ENCODE measurements around the gene PAXIP1.
A peak's percentile ranks its signal among the peaks of the same experiment; 100 is the strongest.
"Not testable (repeated sequence)": the region's sequence is repeated elsewhere in the genome, so short reads cannot be mapped to it uniquely, and the experiment has no call there.

PAXIP1 gene

DNA sequence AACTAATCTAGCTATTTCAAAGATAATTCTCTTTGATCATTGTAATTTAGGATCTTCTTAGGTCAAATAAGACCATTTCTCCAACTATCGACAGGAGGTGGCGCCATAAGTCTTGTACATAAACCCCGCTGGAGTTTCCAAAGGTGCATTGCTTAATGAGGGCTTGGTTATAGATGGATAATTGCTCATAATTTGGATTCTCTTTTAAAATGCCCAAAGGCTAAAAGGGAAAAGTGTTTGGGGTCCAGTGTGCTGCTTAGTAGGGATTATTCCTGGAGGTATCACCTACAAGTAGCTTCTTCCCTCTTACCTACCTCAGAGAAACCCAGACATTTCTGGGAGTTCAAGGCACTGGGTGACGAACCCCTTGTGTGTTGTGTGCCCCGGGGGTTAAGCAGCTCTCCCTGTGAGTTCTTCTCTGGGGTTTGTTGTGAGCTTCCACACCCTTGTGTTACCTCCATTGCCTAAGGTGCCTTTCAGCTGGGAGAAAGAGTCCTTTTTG, 75.2 kb downstream of the PAXIP1 start:
- TF ChIP-seq, protein P1, sequence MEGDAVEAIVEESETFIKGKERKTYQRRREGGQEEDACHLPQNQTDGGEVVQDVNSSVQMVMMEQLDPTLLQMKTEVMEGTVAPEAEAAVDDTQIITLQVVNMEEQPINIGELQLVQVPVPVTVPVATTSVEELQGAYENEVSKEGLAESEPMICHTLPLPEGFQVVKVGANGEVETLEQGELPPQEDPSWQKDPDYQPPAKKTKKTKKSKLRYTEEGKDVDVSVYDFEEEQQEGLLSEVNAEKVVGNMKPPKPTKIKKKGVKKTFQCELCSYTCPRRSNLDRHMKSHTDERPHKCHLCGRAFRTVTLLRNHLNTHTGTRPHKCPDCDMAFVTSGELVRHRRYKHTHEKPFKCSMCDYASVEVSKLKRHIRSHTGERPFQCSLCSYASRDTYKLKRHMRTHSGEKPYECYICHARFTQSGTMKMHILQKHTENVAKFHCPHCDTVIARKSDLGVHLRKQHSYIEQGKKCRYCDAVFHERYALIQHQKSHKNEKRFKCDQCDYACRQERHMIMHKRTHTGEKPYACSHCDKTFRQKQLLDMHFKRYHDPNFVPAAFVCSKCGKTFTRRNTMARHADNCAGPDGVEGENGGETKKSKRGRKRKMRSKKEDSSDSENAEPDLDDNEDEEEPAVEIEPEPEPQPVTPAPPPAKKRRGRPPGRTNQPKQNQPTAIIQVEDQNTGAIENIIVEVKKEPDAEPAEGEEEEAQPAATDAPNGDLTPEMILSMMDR (IDR thresholded peaks at IDR 0.05; ENCODE audit: borderline replicate concordance, control extremely low read depth, extremely low read depth, insufficient read depth, missing control alignments) = peak; percentile 54
- in situ Hi-C loops (cut with MboI; ENCODE audit: low sequenced_read_pairs, unreplicated experiment) = loop anchor here (5.0 kb wide), 1 partner anchor 415 kb away; no protein-coding TSS in a partner anchor
- peak; percentile 53 for DNase-seq (ENCODE audit: low spot score)

DNA sequence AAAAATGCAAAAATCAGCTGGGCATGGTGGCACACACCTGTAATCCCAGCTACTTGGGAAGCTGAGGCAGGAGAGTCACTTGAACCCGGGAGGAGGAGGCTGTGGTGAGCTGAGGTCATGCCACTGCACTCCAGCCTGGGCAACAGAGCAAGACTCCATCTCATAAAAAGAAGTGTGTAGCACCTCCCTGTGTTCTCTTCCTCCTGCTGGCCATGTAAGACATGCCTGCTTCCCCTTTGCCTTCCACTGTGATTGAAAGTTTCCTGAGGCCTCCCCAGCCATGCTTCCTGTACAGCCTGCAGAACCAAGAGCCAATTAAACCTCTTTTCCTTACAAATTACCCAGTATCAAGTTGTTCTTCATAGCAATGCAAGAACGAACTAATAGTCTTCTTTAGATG, 80.5 kb downstream of the PAXIP1 start:
- not testable (repeated sequence) for DNase-seq (ENCODE audit: low spot score)
- in situ Hi-C loops (cut with MboI; ENCODE audit: low sequenced_read_pairs, unreplicated experiment) = loop anchor here (25.0 kb wide), 1 partner anchor 615 kb away; the partner anchor contains the start of gene CNPY1

DNA sequence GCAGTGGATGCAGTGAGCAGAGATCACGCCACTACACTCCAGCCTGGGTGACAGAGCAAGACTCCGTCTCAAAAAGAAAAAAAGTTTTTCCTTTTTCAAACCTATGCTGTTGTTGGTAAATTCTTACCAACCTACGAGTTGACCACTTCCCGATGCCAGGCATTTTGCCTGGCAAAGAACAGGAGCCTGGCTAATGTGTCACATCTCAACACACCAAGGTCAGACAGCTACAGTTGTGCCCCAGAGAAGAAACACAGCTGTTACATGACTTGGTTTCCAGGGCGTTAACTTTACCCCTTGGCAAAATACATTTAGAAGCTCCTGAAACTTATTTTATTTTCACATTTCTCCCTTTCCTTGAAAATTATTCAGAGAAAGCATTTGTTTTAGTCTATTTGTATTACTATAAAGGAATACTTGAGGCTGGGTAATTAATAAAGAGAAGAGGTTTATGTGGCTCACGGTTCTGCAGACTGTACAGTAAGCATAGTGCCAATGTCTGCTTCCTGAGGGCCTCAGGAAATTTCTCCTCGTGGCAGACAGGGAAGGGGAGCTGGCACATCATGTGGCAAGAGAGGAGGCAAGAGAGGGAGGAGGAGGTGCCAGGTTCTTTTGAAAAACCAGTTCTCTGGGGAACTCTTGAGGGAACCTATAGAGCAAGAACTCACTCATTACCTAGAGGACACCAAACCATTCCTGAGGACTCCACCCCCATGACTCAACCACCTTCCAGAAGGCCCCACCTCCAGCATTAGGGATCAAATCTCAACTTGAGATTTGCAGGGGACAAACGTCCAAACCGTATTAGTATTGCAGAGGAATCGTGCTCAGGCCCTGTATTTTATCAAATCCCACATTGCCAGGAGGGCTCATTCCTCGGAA, 83.3 kb downstream of the PAXIP1 start:
- in situ Hi-C loops (cut with MboI; ENCODE audit: low sequenced_read_pairs, unreplicated experiment) = loop anchor here (25.0 kb wide), 1 partner anchor 618 kb away; the partner anchor contains the start of gene CNPY1
- TF ChIP-seq, protein P1 (IDR thresholded peaks at IDR 0.05; ENCODE audit: borderline replicate concordance, control extremely low read depth, extremely low read depth, insufficient read depth, missing control alignments) = no peak
- DNase-seq (ENCODE audit: low spot score) = no peak

DNA sequence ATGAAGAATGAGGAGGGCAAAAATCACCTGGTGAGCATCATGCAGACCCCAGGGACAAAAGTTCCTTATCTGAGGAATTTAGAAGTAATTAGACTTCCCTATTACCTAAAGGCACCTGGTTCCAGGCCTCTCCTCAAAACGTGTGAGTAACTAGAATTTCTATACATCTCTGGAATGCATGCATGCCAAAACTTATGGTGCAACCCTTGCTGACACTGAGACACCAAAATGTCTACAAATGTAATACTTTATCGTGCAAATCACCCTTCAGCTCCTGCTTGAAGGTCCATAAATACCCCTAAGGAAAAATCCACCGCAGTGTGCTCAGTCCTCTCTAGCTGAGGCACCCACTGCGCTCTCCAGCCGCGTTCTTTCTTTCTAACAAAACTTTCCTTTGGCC, 84.2 kb downstream of the PAXIP1 start:
- no peak for DNase-seq (ENCODE audit: low spot score)
- TF ChIP-seq, protein P1 (IDR thresholded peaks at IDR 0.05; ENCODE audit: borderline replicate concordance, control extremely low read depth, extremely low read depth, insufficient read depth, missing control alignments) = no peak
- in situ Hi-C loops (cut with MboI; ENCODE audit: low sequenced_read_pairs, unreplicated experiment) = loop anchor here (25.0 kb wide), 1 partner anchor 619 kb away; the partner anchor contains the start of gene CNPY1

DNA sequence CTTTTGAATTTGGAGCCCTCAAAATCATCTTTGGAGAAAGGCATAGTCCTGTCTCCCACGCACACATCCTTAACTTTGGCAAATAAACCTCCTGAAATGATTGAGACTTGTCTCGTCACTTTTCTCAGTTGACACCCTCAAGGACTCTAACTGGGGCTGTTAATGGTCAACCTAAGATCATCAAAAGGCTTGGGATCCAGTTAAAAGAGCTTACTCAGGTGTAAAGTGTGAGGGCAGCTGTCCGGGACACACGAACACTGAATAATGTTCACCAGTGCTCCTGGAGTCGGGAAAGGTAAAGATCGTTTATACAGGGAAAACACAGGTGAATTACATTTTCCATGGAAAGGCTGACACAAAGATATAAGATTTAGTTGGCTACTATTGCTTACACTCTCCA, 84.7 kb downstream of the PAXIP1 start:
- in situ Hi-C loops (cut with MboI; ENCODE audit: low sequenced_read_pairs, unreplicated experiment) = loop anchor here (25.0 kb wide), 1 partner anchor 619 kb away; the partner anchor contains the start of gene CNPY1
- no peak for DNase-seq (ENCODE audit: low spot score)
- TF ChIP-seq, protein P1 (IDR thresholded peaks at IDR 0.05; ENCODE audit: borderline replicate concordance, control extremely low read depth, extremely low read depth, insufficient read depth, missing control alignments) = no peak

DNA sequence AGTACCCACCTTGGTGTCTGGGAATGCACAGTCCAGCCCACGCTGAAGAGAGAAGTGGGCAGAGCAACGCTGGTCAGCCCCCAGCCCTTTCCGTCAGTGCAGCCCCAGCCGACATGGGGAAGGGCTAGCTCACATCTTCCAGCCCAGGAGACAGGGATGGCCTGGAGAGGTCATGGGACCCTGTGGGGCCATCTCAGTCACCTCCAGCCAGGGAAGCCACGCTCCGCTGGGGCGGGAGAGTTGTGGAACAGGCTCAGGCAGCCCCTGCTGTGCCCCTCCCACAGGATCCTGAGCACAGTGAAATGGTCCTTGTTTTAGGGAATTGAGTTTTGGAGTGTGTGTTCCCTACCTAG, 85.1 kb downstream of the PAXIP1 start:
- DNase-seq (ENCODE audit: low spot score) = no peak
- in situ Hi-C loops (cut with MboI; ENCODE audit: low sequenced_read_pairs, unreplicated experiment) = loop anchor here (25.0 kb wide), 1 partner anchor 620 kb away; the partner anchor contains the start of gene CNPY1
- TF ChIP-seq, protein P1 (IDR thresholded peaks at IDR 0.05; ENCODE audit: borderline replicate concordance, control extremely low read depth, extremely low read depth, insufficient read depth, missing control alignments) = no peak

All from GM13976 (cell line).